ENCODE measurements around the gene CNEP1R1.

GRCh38 chr16:50069060-50069459, 44.0 kb downstream of the CNEP1R1 start:
- TF ChIP-seq CTCF (IDR thresholded peaks at IDR 0.05) (no peak), POLR2A (IDR thresholded peaks at IDR 0.05) (no peak)
